Erythroblast (primary cell): Measurements from ENCODE around the gene GOLGB1.

Experiments used
- GATA1 ChIP-seq: IDR thresholded peaks from 2 replicates; pipeline ENCODE4 v1.6.1; 2011; ENCODE audit warnings: low read depth, mild to moderate bottlenecking, control low read depth, low read length, moderate library complexity
- POLR2A ChIP-seq: IDR thresholded peaks from 2 replicates; pipeline ENCODE4 v1.6.1; 2011; ENCODE audit warnings: mild to moderate bottlenecking, low read length

DNA sequence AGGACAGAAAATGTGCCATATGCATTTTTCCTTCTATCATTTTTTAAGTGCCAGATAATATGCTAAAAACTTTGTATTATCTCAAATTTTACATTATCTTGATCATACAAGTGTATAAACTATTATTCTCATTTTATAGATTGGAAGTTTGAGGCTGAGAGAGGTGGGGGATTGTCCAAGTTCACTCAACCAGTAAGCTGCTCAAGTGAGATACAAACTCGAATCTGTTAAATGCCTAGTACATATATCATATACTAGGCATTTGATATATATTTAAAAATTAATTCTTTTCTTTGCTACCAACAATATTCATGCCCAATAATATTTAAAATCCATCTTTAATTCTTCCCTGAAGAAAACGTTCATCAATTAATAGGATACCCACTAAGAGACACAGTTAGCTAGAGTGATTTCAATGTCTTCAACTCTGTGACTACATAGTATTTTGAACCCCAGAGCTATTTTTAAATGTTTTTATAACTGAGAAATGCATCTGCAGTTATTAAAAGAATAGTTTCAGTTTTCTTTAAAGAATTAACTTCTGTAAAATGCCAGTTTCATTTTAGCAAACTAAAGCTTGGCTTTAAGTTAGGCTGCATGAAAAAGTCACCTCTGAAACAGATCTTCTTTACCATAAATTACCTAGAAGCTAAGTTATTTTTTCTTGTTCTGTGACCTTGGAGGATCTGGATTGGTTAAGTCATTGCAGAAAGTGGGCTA is 44.9 kb upstream of the GOLGB1 start:
- TF ChIP-seq POLR2A (no peak), GATA1 (no peak)
